Measurements from ENCODE around the gene PRDM16. TPM values are rescaled to one million over a fixed set of nuclear protein-coding genes. Genes with fewer than 3 reads are reported as not detected.

The PRDM16 gene
- total RNA-seq, 1 donor from 2014 or later: 5.6 TPM

GRCh38 chr1:3342960-3343359 lies 274.0 kb downstream of the PRDM16 start:
- Histone ChIP-seq H3K4me3 (ENCODE audit: low read depth, low read length) (no peak overlapping the region), H3K36me3 (ENCODE audit: control insufficient read depth, insufficient read depth, low read length) (no peaks in the 10 kb centered on the region), H3K27me3 (ENCODE audit: control insufficient read depth, insufficient read depth, low read length) (peaks cover 27% of the 10 kb centered on the region)
- TF ChIP-seq CTCF (IDR thresholded peaks at IDR 0.05; ENCODE audit: insufficient read depth, low read length, poor library complexity, severe bottlenecking): no peak
- no peak for DNase-seq (ENCODE audit: low read depth)

GRCh38 chr1:3344395-3344794 lies 275.4 kb downstream of the PRDM16 start:
- no peak for DNase-seq (ENCODE audit: low read depth)
- Histone ChIP-seq H3K27me3 (ENCODE audit: control insufficient read depth, insufficient read depth, low read length) (peaks cover 29% of the 10 kb centered on the region), H3K36me3 (ENCODE audit: control insufficient read depth, insufficient read depth, low read length) (no peaks in the 10 kb centered on the region), H3K4me3 (ENCODE audit: low read depth, low read length) (no peak overlapping the region)
- TF ChIP-seq CTCF (IDR thresholded peaks at IDR 0.05; ENCODE audit: insufficient read depth, low read length, poor library complexity, severe bottlenecking): no peak

GRCh38 chr1:3345792-3346191 lies 276.8 kb downstream of the PRDM16 start:
- no peak for DNase-seq (ENCODE audit: low read depth)

GRCh38 chr1:3346478-3346877 lies 277.5 kb downstream of the PRDM16 start:
- H3K27me3 ChIP-seq (ENCODE audit: control insufficient read depth, insufficient read depth, low read length): peaks cover 35% of the 10 kb centered on the region
- TF ChIP-seq CTCF (IDR thresholded peaks at IDR 0.05; ENCODE audit: insufficient read depth, low read length, poor library complexity, severe bottlenecking): no peak
- H3K36me3 ChIP-seq (ENCODE audit: control insufficient read depth, insufficient read depth, low read length): no peaks in the 10 kb centered on the region
- DNase-seq (ENCODE audit: low read depth): no peak
- H3K4me3 ChIP-seq (ENCODE audit: low read depth, low read length): no peak overlapping the region

More at GRCh38 chr1:3345792-3346191, 276.8 kb downstream of the PRDM16 start:
- no peak overlapping the region for H3K4me3 ChIP-seq (ENCODE audit: low read depth, low read length)
- no peaks in the 10 kb centered on the region for H3K36me3 ChIP-seq (ENCODE audit: control insufficient read depth, insufficient read depth, low read length)
- H3K27me3 ChIP-seq (ENCODE audit: control insufficient read depth, insufficient read depth, low read length): peaks cover 33% of the 10 kb centered on the region
- no peak for TF ChIP-seq CTCF (IDR thresholded peaks at IDR 0.05; ENCODE audit: insufficient read depth, low read length, poor library complexity, severe bottlenecking)

- DNase-seq (ENCODE audit: low read depth): no peak
- no peak for TF ChIP-seq CTCF (IDR thresholded peaks at IDR 0.05; ENCODE audit: insufficient read depth, low read length, poor library complexity, severe bottlenecking)
- Histone ChIP-seq H3K27me3 (ENCODE audit: control insufficient read depth, insufficient read depth, low read length) (peaks cover 39% of the 10 kb centered on the region), H3K4me3 (ENCODE audit: low read depth, low read length) (no peak overlapping the region), H3K36me3 (ENCODE audit: control insufficient read depth, insufficient read depth, low read length) (no peaks in the 10 kb centered on the region)
Observed at GRCh38 chr1:3347257-3348020, 278.4 kb downstream of the PRDM16 start.

All from kidney epithelial cell (primary cell).